Measurements from ENCODE around the gene GRWD1.

The GRWD1 gene

GRCh38 chr19:48475369-48476068 is 29.7 kb downstream of the GRWD1 start:
- TF ChIP-seq, protein P1, sequence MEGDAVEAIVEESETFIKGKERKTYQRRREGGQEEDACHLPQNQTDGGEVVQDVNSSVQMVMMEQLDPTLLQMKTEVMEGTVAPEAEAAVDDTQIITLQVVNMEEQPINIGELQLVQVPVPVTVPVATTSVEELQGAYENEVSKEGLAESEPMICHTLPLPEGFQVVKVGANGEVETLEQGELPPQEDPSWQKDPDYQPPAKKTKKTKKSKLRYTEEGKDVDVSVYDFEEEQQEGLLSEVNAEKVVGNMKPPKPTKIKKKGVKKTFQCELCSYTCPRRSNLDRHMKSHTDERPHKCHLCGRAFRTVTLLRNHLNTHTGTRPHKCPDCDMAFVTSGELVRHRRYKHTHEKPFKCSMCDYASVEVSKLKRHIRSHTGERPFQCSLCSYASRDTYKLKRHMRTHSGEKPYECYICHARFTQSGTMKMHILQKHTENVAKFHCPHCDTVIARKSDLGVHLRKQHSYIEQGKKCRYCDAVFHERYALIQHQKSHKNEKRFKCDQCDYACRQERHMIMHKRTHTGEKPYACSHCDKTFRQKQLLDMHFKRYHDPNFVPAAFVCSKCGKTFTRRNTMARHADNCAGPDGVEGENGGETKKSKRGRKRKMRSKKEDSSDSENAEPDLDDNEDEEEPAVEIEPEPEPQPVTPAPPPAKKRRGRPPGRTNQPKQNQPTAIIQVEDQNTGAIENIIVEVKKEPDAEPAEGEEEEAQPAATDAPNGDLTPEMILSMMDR (IDR thresholded peaks at IDR 0.05; ENCODE audit: control extremely low read depth, extremely low read depth, low read depth, missing control alignments): no peak
- no peak for DNase-seq (ENCODE audit: extremely low spot score)
- ChIA-PET POLR2A (no interaction called here), CTCF (interaction anchor here (3.5 kb wide), 1 partner anchor 14 kb away, joined by 20 read pairs; no protein-coding TSS in a partner anchor)

- ChIA-PET POLR2A (no interaction called here), CTCF (interaction anchor here (3.5 kb wide), 1 partner anchor 13 kb away, joined by 20 read pairs; no protein-coding TSS in a partner anchor)
- TF ChIP-seq, protein P1 (IDR thresholded peaks at IDR 0.05; ENCODE audit: control extremely low read depth, extremely low read depth, low read depth, missing control alignments): no peak
- DNase-seq (ENCODE audit: extremely low spot score): no peak
Measured at GRCh38 chr19:48476176-48476575, 30.4 kb downstream of the GRWD1 start.

DNA sequence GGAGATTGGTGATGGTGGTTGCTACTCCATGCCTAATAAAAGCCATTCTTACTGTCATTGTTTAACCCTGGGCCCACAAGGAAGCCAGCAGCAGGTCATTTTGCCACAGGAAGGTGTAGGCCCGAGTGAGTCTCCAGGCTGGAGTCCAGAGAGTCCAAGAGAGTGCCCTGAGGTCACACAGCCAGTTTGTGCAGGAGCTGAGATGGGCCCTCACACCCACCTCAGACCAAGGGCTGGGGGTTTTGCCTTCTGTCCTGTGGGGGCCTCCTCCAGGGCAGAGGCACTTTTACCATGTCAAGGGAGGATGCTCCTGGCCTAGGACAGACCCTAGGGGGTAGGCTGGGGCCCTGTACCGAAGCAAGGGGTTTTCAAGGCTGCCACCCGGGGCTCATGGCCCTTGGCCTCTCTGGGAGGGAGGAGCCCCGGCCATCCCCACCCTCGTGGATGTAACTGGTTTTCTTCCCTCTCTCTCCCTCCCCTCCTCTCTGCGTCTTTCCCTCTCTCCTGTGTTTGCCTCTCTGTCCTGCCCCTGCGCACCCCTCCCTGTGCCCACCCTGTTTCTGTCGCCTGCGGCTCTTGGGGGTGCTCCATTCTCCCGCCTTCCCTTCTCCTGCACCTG is 31.4 kb downstream of the GRWD1 start:
- TF ChIP-seq, protein P1 (IDR thresholded peaks at IDR 0.05; ENCODE audit: control extremely low read depth, extremely low read depth, low read depth, missing control alignments): no peak
- POLR2A ChIA-PET: no interaction called here
- no peak for DNase-seq (ENCODE audit: extremely low spot score)
- CTCF ChIA-PET: no interaction called here

GRCh38 chr19:48477698-48478338 is 32.0 kb downstream of the GRWD1 start:
- TF ChIP-seq, protein P1 (IDR thresholded peaks at IDR 0.05; ENCODE audit: control extremely low read depth, extremely low read depth, low read depth, missing control alignments): no peak
- no peak for DNase-seq (ENCODE audit: extremely low spot score)
- CTCF ChIA-PET: no interaction called here
- POLR2A ChIA-PET: no interaction called here

- CTCF ChIA-PET: interaction anchor here (3.4 kb wide), 1 partner anchor 11 kb away, joined by 26 read pairs; no protein-coding TSS in a partner anchor
- POLR2A ChIA-PET: no interaction called here
- TF ChIP-seq, protein P1 (IDR thresholded peaks at IDR 0.05; ENCODE audit: control extremely low read depth, extremely low read depth, low read depth, missing control alignments): no peak
- DNase-seq (ENCODE audit: extremely low spot score): no peak
Measured at GRCh38 chr19:48478339-48479256, 32.8 kb downstream of the GRWD1 start.

DNA sequence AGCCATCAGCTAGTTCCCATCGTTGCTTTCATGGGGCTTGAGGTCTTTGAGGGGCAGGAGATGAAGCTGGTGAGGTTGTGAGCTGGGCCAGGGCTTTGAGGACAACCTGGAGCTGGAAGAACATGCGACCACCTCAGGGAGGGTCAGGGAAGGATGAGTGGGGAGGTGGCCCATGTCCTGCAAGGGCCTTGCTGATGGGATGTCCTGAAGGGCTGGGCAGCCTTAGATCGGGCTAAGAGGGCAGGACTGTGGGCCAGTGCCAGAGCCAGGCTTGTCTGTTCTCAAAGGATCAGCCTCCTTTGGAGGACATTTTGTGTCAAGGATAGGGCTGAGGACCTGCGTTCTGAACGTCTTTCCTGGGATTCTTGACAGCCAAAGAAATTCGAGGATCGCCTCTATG is 33.9 kb downstream of the GRWD1 start:
- CTCF ChIA-PET: interaction anchor here (1.0 to 3.4 kb wide), 3 partner anchors 10 to 104 kb away, joined by 3 to 26 read pairs (median 6); no protein-coding TSS in a partner anchor
- POLR2A ChIA-PET: no interaction called here
- DNase-seq (ENCODE audit: extremely low spot score): no peak
- TF ChIP-seq, protein P1 (IDR thresholded peaks at IDR 0.05; ENCODE audit: control extremely low read depth, extremely low read depth, low read depth, missing control alignments): no peak

Measured in GM10248 (cell line).